GM18868 (cell line): ENCODE results near the gene SYMPK.
"Not testable (repeated sequence)": the region's sequence is repeated elsewhere in the genome, so short reads cannot be mapped to it uniquely, and the experiment has no call there.

Source experiments
- ATAC-seq: cut with Tn5 transposase; IDR thresholded peaks from one replicate; pipeline ENCODE4 v1.9.1; 2021; ENCODE audit warnings: mild to moderate bottlenecking, moderate library complexity; ENCODE audit not compliant: unreplicated experiment

SYMPK gene

GRCh38 chr19:45870798-45871197 lies 7.9 kb upstream of the SYMPK start:
- no peak for ATAC-seq

GRCh38 chr19:45867241-45867640 lies 4.3 kb upstream of the SYMPK start:
- not testable (repeated sequence) for ATAC-seq

GRCh38 chr19:45866400-45867176 lies 3.6 kb upstream of the SYMPK start:
- no peak for ATAC-seq

GRCh38 chr19:45865269-45865948 lies 2.5 kb upstream of the SYMPK start:
- no peak for ATAC-seq

- no peak for ATAC-seq
These were observed 1.7 kb upstream of the SYMPK start for GRCh38 chr19:45864629-45865082.

GRCh38 chr19:45863840-45864628 lies 1.1 kb upstream of the SYMPK start, which contains the start of gene FOXA3:
FOXA3 (plus strand) TSS chr19:45864326; CDS start chr19:45864457, 131 bp downstream.
- ATAC-seq = no peak

- ATAC-seq = no peak
These were observed 440 bp upstream of the SYMPK start for GRCh38 chr19:45863335-45863839.

GRCh38 chr19:45862271-45862563 lies 730 bp downstream of the SYMPK start:
- ATAC-seq = no peak

- ATAC-seq = no peak
These were observed 2.3 kb downstream of the SYMPK start for GRCh38 chr19:45860359-45861259.

GRCh38 chr19:45854167-45854778 lies 8.7 kb downstream of the SYMPK start:
- no peak for ATAC-seq

- ATAC-seq = no peak
These were observed 10.0 kb downstream of the SYMPK start for GRCh38 chr19:45852983-45853382.

GRCh38 chr19:45852145-45852750 lies 10.7 kb downstream of the SYMPK start:
- ATAC-seq = no peak

GRCh38 chr19:45848922-45849321 lies 14.0 kb downstream of the SYMPK start:
- no peak for ATAC-seq

GRCh38 chr19:45847663-45848062 lies 15.3 kb downstream of the SYMPK start:
- ATAC-seq = no peak

- ATAC-seq = no peak
These were observed 20.7 kb downstream of the SYMPK start for GRCh38 chr19:45842198-45842597.

- ATAC-seq = no peak
These were observed 28.0 kb downstream of the SYMPK start for GRCh38 chr19:45834970-45835369.

- ATAC-seq = no peak
These were observed 34.0 kb downstream of the SYMPK start for GRCh38 chr19:45828945-45829344.

GRCh38 chr19:45828523-45828922 lies 34.4 kb downstream of the SYMPK start:
- no peak for ATAC-seq

GRCh38 chr19:45827459-45828093 lies 35.4 kb downstream of the SYMPK start:
- no peak for ATAC-seq
